Measurements from ENCODE around the gene COG5.

The COG5 gene

DNA sequence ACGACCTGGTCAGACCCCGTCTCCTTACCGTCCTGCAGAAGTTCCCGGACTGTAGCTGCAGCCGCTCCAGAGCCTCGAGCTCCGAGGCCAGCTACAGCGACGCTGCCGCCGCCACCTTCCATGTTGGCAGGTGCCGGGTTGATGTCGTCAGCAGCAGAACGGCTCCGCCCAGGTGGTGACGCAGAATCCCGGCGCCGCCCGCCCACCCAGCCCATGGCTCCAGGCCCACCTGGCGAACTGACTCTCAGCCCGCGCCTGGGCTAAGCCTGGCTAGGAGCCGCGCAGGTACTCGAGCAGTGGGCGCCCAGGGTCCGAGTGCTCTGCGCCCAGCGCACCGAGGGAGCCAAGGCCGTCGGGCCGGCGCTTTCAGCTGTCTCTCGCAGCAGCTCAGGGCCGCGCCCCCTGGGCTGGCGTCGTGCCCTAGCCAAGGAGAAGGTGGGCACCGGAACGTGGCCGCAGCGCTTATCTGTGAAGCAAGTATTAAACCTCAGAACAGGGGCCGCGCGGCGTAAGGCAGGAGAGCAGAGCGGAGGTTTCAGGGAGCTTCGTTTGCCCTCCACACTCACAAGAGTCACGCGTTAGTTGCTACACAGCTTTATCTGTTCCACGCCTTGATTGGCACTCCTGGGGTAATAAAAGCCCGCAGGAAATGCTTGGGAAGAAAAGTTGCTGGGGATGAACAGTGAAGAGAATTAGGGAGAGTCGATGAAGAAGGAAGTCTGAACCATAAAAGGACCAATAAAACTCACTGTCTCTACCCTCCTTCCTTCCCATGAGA, at the start of gene COG5, which contains the start of gene DUS4L:
Gene COG5 (minus strand): TSS at position 146 of the 778 bp plus-strand sequence. CDS start 24 bp downstream, at position 122.
Gene DUS4L (plus strand): TSS at position 197 of the 778 bp plus-strand sequence. CDS start 3,100 bp downstream, outside the sequence.
- peak; percentile 78 to 82 for DNase-seq (ENCODE audit: low read depth in 1 of 2, low spot score in 1 of 2)

DNA sequence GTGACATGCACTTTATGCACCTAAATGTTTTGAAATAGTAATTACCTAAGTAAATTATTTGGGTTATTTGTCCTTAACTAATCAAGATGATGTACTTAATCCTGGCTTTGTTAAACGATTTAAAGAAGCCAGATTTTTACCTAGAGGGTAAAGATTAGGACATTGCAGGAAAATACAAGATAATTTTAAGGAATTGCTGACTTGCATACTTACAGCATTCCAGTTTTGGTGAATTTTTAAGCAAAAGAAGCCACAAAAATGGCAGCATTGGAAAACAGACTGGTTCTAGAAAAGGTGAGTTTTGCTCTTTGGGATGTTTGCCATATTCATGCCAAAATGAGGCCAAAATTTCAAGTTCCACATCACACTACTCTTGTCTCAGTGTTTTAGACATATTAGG, 49.7 kb upstream of the COG5 start:
- no peak for DNase-seq (ENCODE audit: low read depth in 1 of 2, low spot score in 1 of 2)

DNA sequence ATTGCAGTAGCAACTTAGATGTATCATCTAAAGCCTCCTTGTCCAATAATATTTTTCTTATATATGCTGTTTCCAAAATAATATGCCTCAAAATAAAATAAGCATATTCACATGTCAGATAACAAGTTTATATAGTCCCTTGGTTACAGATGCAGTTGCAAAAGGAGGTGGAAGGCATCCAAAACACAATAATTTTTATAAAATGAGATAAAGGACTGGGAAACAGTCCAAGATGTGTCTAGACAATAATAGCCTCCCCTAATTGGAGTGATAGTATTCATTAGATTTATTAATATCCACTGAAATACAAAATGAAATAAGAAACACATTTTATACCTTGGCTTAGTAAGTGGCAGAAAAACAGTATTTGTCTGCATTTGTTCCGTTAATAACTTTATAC, 46.6 kb upstream of the COG5 start:
- DNase-seq (ENCODE audit: low read depth in 1 of 2, low spot score in 1 of 2), result no peak

GRCh38 chr7:107609811-107610261, 46.1 kb upstream of the COG5 start:
- DNase-seq (ENCODE audit: low read depth in 1 of 2, low spot score in 1 of 2), result no peak

DNA sequence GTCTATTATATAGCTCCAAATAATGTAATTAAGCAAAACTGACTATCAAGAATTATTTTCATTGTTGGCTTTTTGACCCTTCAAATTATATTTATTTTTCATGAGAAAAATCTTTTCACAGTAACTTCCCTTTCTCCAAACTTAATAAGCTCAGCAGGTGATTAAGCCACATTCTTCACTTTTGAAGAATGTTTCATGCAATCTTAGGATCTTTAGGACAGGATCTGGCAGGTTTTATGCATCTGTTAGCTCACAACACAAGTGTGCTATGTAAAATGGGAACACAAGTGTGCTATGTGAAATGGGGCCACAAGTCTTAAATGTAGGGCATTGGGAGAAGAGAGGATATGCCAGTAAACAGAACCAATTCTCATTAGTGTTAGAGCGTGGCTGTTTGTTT, 42.6 kb upstream of the COG5 start:
- DNase-seq (ENCODE audit: low read depth in 1 of 2, low spot score in 1 of 2), result no peak

DNA sequence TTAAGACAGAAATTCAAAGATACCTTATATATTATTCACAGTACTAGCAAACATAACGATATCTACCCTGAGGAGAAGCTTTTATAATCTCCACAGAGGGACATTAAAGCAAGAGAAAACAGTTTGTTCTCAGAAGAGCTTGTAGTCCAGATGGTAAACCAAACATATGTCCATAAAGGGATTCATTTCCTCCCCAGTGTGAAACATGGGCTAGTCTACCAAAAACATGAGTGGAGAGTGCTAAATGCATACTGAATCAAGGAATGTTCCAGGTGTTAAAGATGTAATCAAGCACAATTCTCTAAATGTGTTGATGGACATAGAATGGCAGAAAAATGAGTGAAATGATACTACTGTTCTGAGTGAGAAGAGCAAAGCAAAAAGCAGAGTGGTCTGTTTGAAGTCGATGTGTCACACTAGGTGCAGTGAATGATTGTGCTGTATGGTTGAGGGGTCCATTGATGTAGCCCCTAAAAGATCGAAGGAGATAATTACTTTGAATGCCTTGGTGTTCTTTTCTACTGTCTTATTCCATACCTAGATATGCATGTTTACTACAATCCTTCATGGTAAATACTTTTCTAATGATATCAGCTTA, 41.6 kb upstream of the COG5 start:
- no peak for DNase-seq (ENCODE audit: low read depth in 1 of 2, low spot score in 1 of 2)

DNA sequence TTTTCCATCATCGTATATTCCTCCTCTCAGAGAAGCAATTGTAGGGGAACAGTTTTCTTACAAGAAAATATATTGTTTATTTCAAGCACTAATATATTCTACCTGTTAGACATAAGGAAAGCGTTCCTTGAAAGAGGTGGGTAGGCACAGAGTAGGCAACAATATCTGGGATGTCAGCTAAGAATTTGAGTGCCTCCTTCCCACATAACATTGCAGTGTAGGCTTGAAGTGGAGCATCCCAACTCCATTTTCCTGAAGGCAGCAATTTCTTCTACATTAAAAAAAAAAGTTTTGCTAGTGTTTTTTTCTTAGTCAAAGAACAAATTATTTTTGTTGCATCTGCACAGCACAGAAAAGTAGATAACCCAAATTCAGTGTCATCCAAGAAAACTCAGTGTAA, 37.1 kb upstream of the COG5 start:
- DNase-seq (ENCODE audit: low read depth in 1 of 2, low spot score in 1 of 2), result no peak

- DNase-seq (ENCODE audit: low read depth in 1 of 2, low spot score in 1 of 2), result no peak
Measured at GRCh38 chr7:107599262-107599661, 35.5 kb upstream of the COG5 start.

DNA sequence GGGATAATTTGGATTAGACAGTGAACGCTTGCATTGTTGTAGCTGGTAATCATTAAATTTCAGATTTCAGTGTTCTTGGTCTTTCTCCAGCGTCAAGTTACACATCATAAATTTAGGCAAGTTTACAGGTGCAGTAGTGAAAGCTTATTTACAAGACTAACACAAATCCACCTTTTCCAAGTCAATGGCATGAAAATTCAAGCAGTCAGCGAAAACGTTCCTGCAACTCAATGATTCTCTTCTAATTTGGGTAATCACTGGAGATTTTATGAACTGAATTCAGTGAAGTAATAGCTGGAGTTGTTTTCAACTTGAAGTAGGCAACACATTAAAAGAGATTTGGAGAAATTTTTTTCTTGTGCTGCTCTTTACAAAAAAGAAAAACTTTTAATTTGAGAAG, 34.2 kb upstream of the COG5 start:
- DNase-seq (ENCODE audit: low read depth in 1 of 2, low spot score in 1 of 2), result no peak

GRCh38 chr7:107597582-107597916, 33.8 kb upstream of the COG5 start:
- no peak for DNase-seq (ENCODE audit: low read depth in 1 of 2, low spot score in 1 of 2)

DNA sequence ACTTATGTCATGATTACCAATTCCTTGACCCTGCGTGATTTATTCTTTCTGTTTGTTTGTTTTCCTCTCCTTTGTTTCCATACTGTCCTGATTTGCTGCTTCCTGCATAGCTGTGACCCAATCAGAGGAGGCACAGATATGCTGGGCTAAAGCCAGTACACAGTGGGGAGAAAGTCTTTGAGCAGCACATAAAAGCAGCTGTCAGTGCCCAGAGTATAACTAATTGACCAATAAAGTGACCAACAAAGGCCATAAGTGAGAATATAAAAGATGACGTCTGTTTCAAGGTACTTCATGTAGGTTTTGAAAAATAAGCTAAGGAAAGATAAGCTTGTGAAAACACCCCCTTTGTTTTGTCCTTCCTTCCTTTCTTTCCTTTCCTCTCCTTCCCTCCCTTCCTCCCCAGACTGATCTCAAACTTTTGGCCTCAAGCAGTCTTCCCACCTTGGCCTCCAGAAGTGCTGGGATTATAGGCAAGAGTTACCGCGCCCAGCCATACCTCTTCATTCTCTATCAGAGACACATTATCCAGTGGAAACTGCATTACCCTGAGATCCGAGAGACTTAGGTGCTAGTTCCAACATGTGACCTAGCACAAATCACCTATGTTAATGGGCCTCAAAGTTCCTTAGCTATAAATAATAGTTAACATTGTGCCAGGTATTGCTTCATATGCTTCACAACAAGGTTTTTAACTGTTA, 33.3 kb upstream of the COG5 start:
- no peak for DNase-seq (ENCODE audit: low read depth in 1 of 2, low spot score in 1 of 2)

DNA sequence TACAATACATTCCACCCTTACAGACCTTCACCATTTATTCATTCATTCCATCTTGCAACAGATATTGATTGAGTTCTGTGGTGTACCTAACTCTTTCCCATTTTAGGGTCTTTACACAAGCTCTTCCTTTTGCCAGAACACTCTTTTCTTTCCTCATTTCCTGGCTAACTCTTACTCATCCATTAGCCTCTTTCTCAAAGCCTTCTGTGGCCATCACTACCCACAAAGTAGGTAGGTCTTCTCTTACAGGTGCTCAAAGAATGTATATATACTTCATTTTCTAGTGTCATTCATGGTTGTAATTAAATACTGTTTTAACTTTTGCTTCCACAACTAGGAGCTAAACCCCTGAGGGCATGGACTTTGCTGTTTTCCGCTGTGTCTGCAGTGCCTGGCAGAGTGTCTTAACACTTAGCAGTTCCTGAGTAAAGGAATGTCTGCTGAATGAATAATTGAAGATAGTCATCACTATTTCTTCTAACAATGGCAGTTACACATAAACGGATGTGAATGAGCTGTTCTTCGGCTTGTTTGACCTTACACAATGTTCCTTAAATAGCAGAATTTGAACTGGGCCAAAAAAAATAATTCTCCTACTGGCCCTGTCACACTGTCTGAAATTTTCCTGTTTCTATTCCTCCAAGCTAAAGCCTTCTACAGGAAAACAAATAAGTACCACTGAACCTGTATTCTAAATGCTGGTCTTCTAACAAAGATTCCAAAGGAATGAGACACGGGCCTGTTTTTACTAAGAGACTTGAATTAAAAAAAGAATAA, 31.4 kb upstream of the COG5 start:
- no peak for DNase-seq (ENCODE audit: low read depth in 1 of 2, low spot score in 1 of 2)

GRCh38 chr7:107593025-107593410, 29.3 kb upstream of the COG5 start:
- DNase-seq (ENCODE audit: low read depth in 1 of 2, low spot score in 1 of 2), result no peak

- DNase-seq (ENCODE audit: low read depth in 1 of 2, low spot score in 1 of 2), result no peak
Measured at GRCh38 chr7:107592361-107593024, 28.8 kb upstream of the COG5 start.

DNA sequence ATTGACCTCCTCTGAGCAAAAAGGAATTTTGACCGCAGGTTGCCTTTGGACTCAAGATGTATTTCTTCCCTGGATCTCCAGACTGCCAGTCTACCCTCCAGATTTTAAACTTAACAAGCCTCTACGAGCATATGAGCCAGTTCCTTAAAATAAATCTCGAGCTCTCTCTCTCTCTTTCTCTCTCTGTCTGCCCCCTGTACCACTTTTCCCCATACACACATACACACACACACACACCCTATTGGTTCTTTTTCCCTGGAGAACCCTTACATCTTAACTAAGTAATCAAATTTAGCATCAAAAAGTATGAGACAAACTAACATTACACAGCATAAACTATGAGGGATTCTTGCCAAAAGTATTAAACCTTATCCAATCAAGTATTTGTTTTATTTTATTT, 27.7 kb upstream of the COG5 start:
- no peak for DNase-seq (ENCODE audit: low read depth in 1 of 2, low spot score in 1 of 2)

DNA sequence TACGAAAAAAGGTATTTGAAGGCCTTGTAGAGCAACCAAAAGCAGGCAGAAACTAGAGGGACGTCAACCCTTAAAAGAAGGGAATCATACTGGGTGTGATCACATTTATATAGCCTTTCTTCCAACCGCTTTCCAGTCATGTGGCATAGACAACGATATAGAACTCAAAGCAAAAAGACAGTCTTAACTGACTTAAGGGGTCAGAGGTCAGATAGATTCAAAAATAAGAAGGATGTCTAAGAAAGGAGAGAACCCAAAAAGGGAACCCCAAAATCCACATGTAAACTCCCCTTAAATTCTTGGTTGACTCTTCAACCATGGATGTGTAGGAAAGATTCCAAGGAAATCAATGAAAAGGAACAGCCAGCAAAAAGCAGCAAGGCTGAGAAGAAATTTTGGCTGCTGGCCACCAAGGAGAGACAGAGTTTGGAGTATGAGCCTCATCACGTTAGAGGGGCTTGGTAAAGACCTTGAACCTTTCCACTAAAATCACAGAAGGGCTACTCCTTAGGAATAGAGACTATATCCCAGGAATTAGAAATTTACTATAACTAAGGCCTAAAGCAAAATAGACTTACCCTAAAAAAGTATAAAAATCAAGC, 24.9 kb upstream of the COG5 start:
- DNase-seq (ENCODE audit: low read depth in 1 of 2, low spot score in 1 of 2), result no peak

DNA sequence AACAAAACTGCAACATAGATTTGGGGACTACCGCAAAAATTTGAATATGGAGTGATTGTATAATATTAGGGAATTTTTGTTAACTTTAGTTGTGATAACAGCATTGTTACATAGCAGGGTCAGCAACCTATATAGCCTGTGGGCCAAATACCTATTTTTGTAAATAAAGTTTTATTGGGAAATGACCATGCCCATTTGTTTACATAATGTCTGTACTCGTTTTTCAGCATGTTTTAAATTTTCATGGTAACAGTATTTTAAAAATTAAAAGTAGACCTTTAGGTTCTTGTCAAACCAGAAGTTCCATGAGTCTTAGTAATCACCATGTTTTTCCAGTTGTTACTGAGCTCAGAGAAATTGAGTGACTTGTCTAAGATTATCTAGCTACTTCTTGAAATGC, 21.0 kb upstream of the COG5 start:
- no peak for DNase-seq (ENCODE audit: low read depth in 1 of 2, low spot score in 1 of 2)

DNA sequence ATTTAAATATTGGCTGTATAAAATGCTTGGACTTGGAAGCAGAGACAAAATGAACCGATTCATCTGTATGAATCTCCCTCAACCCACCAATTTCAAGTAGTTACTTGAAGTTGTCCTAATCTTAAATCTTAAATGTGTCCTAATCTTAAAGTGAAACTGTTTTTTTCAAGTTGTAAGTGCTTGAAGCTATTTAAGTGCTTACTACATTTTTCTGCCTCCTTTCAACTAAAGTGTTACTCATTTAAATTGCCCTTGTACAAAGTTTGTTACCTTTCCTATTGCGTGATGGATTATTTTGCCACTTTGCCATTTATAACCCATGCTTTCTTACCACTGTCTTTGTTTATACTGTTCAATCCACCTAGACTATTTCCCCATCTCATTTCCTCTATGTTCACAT, 19.2 kb upstream of the COG5 start:
- no peak for DNase-seq (ENCODE audit: low read depth in 1 of 2, low spot score in 1 of 2)

DNA sequence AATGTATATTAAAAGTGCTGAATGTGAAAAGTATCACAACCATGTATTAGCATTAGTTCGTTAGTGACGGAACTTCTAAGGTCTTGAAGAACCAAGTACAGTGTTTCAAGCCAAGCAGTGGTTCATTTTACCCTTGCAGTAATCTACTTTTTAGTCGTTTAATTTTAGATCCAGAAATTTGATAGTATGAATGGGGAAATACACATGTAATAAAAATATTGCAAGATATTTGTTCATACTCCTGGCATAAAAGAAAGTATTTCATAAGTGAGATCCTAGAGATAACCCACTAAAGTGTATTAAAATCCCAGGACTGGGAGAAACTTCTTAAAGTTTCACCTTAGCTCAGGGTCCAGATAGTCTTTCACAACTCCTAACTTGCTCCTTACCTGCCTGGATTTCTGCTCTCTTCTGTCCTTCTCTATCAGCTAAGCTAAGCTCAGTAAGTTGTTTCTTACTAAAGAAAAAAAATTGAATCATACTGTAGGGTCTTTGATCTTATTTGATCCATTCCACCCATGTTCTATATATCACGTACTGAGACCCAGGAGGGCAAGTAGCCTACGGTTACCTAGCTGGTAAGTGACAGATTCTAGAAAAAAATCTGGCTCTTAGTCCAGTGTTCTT, 17.8 kb upstream of the COG5 start:
- no peak for DNase-seq (ENCODE audit: low read depth in 1 of 2, low spot score in 1 of 2)

- DNase-seq (ENCODE audit: low read depth in 1 of 2, low spot score in 1 of 2), result no peak
Measured at GRCh38 chr7:107580716-107581383, 17.1 kb upstream of the COG5 start.
